Body of pancreas (tissue), 4 donors: Measurements from ENCODE around the gene CCDC172. TPM values are rescaled to one million over a fixed set of nuclear protein-coding genes. Genes with fewer than 3 reads are reported as not detected.

Experiments
- ATAC-seq: fragments of 150-250 bp; one replicate; pipeline ENCODE4 v1.9.1; 2016
- DNase-seq, 4 donors: peaks; one replicate each; pipeline ENCODE4 v3.0.0-alpha.2; 2019
- H3K27ac ChIP-seq, 4 donors: fragments of 200-600 bp; sonication (generic); 1 replicate in 3 of 4; 2 replicates in 1 of 4; pipeline versions ENCODE4 v1.5.1 to v1.6.1; 2016 to 2019; ENCODE audit warnings: mild to moderate bottlenecking in 1 of 4, mixed read lengths in 1 of 4, moderate library complexity in 1 of 4
- H3K27me3 ChIP-seq, 2 donors: fragments of 200-600 bp; sonication (generic); one replicate each; pipeline ENCODE4 v1.6.0; 2016; ENCODE audit warnings: mild to moderate bottlenecking in 1 of 2
- H3K36me3 ChIP-seq, 2 donors: fragments of 200-600 bp; sonication (generic); replicated peaks in 1 of 2; 2 replicates each; pipeline ENCODE4 v1.5.1; 2016; ENCODE audit warnings: low read depth in 2 of 2; ENCODE audit not compliant: insufficient read depth in 1 of 2
- H3K4me1 ChIP-seq: fragments of 200-600 bp; sonication (generic); one replicate; pipeline ENCODE4 v1.6.0; 2016
- H3K4me3 ChIP-seq, 2 donors: fragments of 200-600 bp; sonication (generic); 1 replicate in 1 of 2; 2 replicates in 1 of 2; pipeline ENCODE4 v1.5.1; 2016 to 2019
- H3K9me3 ChIP-seq, 3 donors: fragments of 200-600 bp; sonication (generic); 1 replicate in 2 of 3; 2 replicates in 1 of 3; pipeline ENCODE4 v1.5.1; 2016
- POLR2A ChIP-seq, 3 donors: fragments of 450-650 bp; IDR thresholded peaks; one replicate each; pipeline ENCODE4 v1.6.1; 2016; ENCODE audit warnings: antibody characterized with exemption in 3 of 3, mild to moderate bottlenecking in 2 of 3
- WGBS, 2 donors: methylation state at CpG; one replicate each; pipeline ENCODE4 v1.1.5; 2017; 5-methylcytosine and 5-hydroxymethylcytosine counted together
- intact Hi-C: fragments of 100-400 bp; cut with DNase I; formaldehyde crosslinking; loops from one replicate; pipeline ENCODE4 v1.15.1; 2023
- total RNA-seq, 2 donors: library from RNA; depleted of rRNA; stranded (reverse); fragments of >200 nt; gene quantifications; one replicate each; pipeline ENCODE4 v1.1.0, GENCODE V29; 2016
- TF ChIP-seq, protein P1 (sequence below), 7 experiments: fragments of 450-650 bp in 4 of 7; fragments of 200-600 bp in 3 of 7; sonication (generic) in 3 of 7; IDR thresholded peaks; one replicate each; pipeline ENCODE4 v1.5.1; 2016 to 2019; ENCODE audit warnings: antibody characterized with exemption in 7 of 7

The CCDC172 gene
- total RNA-seq, 2 donors from 2014 or later = not detected

DNA sequence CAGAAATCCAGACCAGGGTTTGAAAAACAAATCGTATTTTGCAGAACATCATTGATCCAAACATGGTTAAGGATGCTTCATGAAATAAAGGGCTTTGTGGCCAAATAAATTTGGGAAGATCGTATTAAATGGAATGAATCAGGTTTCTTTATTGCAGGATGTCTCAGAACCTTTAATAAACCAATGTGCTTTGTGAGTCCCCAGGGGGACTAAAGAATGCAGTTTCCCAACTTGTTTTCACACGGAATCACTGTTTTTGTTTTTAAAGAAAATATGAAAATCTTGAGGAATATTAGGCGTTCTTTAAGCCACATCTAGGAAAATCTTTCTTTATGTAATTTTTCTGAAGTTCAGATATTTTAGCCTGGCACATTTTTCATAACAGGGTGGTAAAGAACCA is 16.8 kb upstream of the CCDC172 start:
- Histone ChIP-seq H3K9me3 (no peaks in the 10 kb centered on the region), H3K4me1 (no peaks in the 10 kb centered on the region), H3K27me3 (no peaks in the 10 kb centered on the region), H3K27ac (no peak overlapping the region), H3K4me3 (no peak overlapping the region), H3K36me3 (no peaks in the 10 kb centered on the region)
- 78 to 85% methylated on average over 4 of the region's 4 CpGs for WGBS, 2 donors
- no peak for ATAC-seq
- intact Hi-C loops = no loop called here
- TF ChIP-seq POLR2A (IDR thresholded peaks at IDR 0.05) = no peak
- TF ChIP-seq, protein P1, sequence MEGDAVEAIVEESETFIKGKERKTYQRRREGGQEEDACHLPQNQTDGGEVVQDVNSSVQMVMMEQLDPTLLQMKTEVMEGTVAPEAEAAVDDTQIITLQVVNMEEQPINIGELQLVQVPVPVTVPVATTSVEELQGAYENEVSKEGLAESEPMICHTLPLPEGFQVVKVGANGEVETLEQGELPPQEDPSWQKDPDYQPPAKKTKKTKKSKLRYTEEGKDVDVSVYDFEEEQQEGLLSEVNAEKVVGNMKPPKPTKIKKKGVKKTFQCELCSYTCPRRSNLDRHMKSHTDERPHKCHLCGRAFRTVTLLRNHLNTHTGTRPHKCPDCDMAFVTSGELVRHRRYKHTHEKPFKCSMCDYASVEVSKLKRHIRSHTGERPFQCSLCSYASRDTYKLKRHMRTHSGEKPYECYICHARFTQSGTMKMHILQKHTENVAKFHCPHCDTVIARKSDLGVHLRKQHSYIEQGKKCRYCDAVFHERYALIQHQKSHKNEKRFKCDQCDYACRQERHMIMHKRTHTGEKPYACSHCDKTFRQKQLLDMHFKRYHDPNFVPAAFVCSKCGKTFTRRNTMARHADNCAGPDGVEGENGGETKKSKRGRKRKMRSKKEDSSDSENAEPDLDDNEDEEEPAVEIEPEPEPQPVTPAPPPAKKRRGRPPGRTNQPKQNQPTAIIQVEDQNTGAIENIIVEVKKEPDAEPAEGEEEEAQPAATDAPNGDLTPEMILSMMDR (IDR thresholded peaks at IDR 0.05) = no peak
- no peak for DNase-seq

DNA sequence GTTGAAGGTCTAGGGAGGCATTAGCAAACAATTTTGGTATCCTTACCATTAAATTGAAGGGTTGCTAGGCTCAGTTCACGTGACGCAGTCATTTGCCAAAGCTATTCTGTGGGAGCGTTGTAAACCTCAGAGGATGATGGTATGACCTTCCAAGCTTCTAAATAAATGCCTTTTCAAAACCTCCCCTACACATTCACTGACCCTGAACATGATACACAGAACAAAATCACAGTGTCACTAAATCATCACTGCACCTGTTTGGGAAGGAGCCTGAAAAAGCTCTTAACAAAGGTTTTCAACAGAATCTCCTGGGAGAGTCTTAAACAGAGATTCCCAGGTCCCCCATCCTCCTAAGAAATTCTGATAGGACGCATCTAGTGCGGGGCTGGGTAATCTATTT is 13.2 kb upstream of the CCDC172 start:
- intact Hi-C loops = no loop called here
- TF ChIP-seq POLR2A (IDR thresholded peaks at IDR 0.05) = no peak
- TF ChIP-seq, protein P1 (IDR thresholded peaks at IDR 0.05) = no peak
- no peaks in the 10 kb centered on the region for H3K36me3 ChIP-seq
- no peaks in the 10 kb centered on the region for H3K9me3 ChIP-seq
- H3K27ac ChIP-seq = no peak overlapping the region
- H3K4me3 ChIP-seq = no peak overlapping the region
- no peaks in the 10 kb centered on the region for H3K27me3 ChIP-seq
- WGBS, 2 donors = 93% methylated on average over 5 of the region's 5 CpGs
- DNase-seq = no peak
- H3K4me1 ChIP-seq = no peaks in the 10 kb centered on the region
- ATAC-seq = no peak

DNA sequence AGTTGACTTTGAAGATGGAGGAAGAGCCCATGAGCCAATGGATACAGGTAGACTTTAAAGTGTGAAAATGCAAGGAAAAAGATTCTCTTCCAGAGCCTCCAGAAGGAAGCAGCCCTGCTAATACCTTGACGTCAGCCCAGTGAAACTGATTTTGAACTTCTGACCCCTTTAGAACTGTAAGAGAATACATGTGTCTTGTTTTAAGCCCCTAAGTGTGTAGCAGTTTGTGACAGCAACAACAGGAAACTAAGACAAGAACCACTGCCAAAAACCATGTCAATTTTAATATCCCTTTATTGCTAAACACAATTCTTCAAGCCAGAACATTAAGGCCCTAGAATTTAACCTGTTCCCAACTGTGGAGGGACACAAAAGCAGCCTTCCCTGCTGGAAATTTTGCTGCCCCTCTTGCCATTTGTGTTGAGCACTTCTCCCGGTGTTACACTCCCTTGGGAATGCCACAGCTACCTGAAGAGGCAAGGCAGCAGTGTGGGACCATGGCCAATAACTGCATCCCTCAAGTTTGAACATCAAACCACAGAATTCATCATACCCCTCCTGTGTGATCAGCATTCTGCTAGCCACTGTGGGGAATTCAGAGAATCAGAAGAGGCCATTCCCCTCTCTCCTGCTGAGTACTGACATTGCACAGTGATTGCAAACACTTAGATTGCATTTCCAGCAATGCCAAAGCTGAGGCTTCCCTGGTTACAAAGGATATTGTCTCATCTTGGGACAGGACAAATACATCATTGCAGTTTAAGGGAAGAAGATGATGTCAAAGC is 12.3 kb upstream of the CCDC172 start:
- Histone ChIP-seq H3K36me3 (no peaks in the 10 kb centered on the region), H3K4me3 (no peak overlapping the region), H3K27ac (no peak overlapping the region), H3K27me3 (no peaks in the 10 kb centered on the region), H3K4me1 (no peaks in the 10 kb centered on the region), H3K9me3 (no peaks in the 10 kb centered on the region)
- ATAC-seq = no peak
- TF ChIP-seq POLR2A (IDR thresholded peaks at IDR 0.05) = no peak
- TF ChIP-seq, protein P1 (IDR thresholded peaks at IDR 0.05) = no peak
- 63 to 64% methylated on average over 2 of the region's 2 CpGs for WGBS, 2 donors
- DNase-seq = no peak
- intact Hi-C loops = no loop called here

DNA sequence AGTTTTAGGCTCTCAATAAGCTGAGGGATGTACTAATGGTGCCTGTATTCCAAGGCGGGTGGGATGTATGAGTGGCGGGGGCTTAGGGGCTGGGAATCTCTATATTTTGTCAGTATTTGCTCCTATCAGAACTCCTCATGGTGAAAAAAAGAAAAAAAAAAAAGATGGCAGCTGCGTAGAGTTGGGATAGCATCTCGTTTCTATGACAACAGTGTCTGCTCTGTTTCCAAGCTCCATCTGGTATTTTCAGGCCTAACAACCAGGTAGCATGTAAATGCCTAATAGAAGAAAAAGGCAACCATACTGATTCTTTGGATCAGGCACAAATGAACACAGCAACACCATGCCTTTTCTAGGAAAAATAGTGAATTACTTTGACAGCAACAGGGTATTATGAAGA is 11.7 kb upstream of the CCDC172 start:
- Histone ChIP-seq H3K4me3 (no peak overlapping the region), H3K9me3 (no peaks in the 10 kb centered on the region), H3K36me3 (no peaks in the 10 kb centered on the region), H3K27ac (no peak overlapping the region), H3K4me1 (no peaks in the 10 kb centered on the region), H3K27me3 (peaks cover 0 to 3% of the 10 kb centered on the region in 2 donors)
- DNase-seq (no peak), ATAC-seq (no peak)
- TF ChIP-seq POLR2A (IDR thresholded peaks at IDR 0.05) = no peak
- TF ChIP-seq, protein P1 (IDR thresholded peaks at IDR 0.05) = no peak
- WGBS, 2 donors = 75 to 81% methylated on average over 4 of the region's 4 CpGs
- intact Hi-C loops = no loop called here

DNA sequence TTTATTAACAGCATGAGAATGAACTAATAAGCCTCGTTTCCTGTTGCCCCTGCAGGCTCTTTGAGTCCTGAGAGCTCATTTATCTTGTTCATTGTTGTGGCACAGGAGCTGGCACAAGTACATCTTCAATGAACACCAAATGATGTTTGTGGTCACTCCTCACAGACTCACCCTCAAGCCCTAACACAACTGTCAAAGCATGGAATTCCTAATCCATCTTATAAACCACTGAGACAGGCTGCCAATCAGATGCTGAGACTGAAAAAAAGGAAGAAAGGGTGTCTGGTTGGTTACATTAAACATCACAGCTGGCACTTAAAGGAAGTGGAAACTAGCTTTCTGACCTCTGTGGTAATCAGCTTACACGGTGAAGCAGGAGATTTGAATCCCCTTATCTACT is 7.7 kb upstream of the CCDC172 start:
- no peak overlapping the region for H3K27ac ChIP-seq
- H3K27me3 ChIP-seq = peaks cover 0 to 3% of the 10 kb centered on the region in 2 donors
- DNase-seq (no peak), ATAC-seq (no peak)
- H3K36me3 ChIP-seq = no peaks in the 10 kb centered on the region
- TF ChIP-seq, protein P1 (IDR thresholded peaks at IDR 0.05) = no peak
- TF ChIP-seq POLR2A (IDR thresholded peaks at IDR 0.05) = no peak
- 20 to 27% methylated on average over 2 of the region's 2 CpGs for WGBS, 2 donors
- no peak overlapping the region for H3K4me3 ChIP-seq
- intact Hi-C loops = no loop called here
- no peaks in the 10 kb centered on the region for H3K9me3 ChIP-seq
- H3K4me1 ChIP-seq = no peaks in the 10 kb centered on the region
